ENCODE results near the gene MACROD1. TPM values are rescaled to one million over a fixed set of nuclear protein-coding genes. Genes with fewer than 3 reads are reported as not detected.
A peak's percentile ranks its signal among the peaks of the same experiment; 100 is the strongest.

Gene MACROD1
- total RNA-seq, 5 donors from 2014 or later (not counting 1 experiment from before 2014, with no cell fraction given) = 6.0 to 14.8 (median 10.4) TPM

DNA sequence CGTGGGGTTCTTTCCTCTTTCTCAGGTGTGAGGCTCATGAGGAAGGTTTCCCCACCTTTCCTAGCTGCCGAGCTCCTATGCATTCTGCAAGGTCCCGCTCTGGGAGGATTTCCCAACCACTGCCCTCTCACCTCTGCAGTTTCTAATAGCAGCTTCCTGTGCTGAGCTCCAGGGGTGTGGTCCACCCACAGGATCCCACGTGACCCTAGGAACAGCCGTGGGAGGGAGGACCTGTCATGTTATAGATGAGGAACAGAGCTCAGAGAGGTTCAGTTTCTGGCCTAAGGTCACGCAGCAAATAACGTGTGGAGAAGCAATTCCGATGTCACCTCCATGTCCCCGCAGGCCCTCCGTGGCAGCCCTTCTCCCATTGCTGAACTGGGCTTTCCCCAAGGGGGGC is 91.7 kb downstream of the MACROD1 start:
- H3K27ac Mint-ChIP-seq = no peak overlapping the region
- CTCF ChIA-PET = no interaction called here
- ATAC-seq (replicated peaks in 1 of 4) = no peak

GRCh38 chr11:64073542-64073941 is 92.4 kb downstream of the MACROD1 start:
- H3K9me3 ChIP-seq = no peaks in the 10 kb centered on the region
- no peak overlapping the region for H3K4me3 ChIP-seq (ENCODE audit: control insufficient read depth in 1 of 2, extremely low read depth in 1 of 2, low read length in 1 of 2)
- DNase-seq (no peak), ATAC-seq (replicated peaks in 1 of 4) (no peak)
- H3K4me3 Mint-ChIP-seq = no peak overlapping the region
- no peaks in the 10 kb centered on the region for H3K27me3 Mint-ChIP-seq
- H3K27ac Mint-ChIP-seq = no peak overlapping the region
- no peaks in the 10 kb centered on the region for H3K9me3 Mint-ChIP-seq
- ChIA-PET CTCF (no interaction called here), POLR2A (no interaction called here)
- H3K4me1 Mint-ChIP-seq = peaks cover 4 to 10% (median 7%) of the 10 kb centered on the region in 3 donors
- H3K36me3 ChIP-seq (ENCODE audit: control insufficient read depth in 2 of 2, extremely low read depth in 1 of 2, insufficient read depth in 1 of 2, low read length in 1 of 2) = no peaks in the 10 kb centered on the region
- H3K36me3 Mint-ChIP-seq = no peaks in the 10 kb centered on the region
- WGBS (ENCODE audit: insufficient coverage) = 82% methylated on average over 13 of the region's 13 CpGs
- H3K27me3 ChIP-seq (replicated peaks in 1 of 2; ENCODE audit: control insufficient read depth in 2 of 2, extremely low read depth in 1 of 2, insufficient read depth in 2 of 2, low read length in 1 of 2) = no peaks in the 10 kb centered on the region
- no peak overlapping the region for H3K27ac ChIP-seq (ENCODE audit: low read length)
- peaks cover 0 to 17% of the 10 kb centered on the region in 2 experiments for H3K4me1 ChIP-seq (ENCODE audit: control insufficient read depth in 1 of 2, extremely low read depth in 1 of 2, insufficient read depth in 2 of 2, low read length in 2 of 2)

More for the DNA sequence above, 91.7 kb downstream of the MACROD1 start:
- H3K36me3 Mint-ChIP-seq = no peaks in the 10 kb centered on the region
- H3K4me3 ChIP-seq (ENCODE audit: control insufficient read depth in 1 of 2, extremely low read depth in 1 of 2, low read length in 1 of 2) = no peak overlapping the region
- H3K9me3 ChIP-seq = no peaks in the 10 kb centered on the region
- POLR2A ChIA-PET = no interaction called here
- H3K27me3 Mint-ChIP-seq = no peaks in the 10 kb centered on the region
- WGBS (ENCODE audit: insufficient coverage) = 58% methylated on average over 7 of the region's 10 CpGs
- no peaks in the 10 kb centered on the region for H3K36me3 ChIP-seq (ENCODE audit: control insufficient read depth in 2 of 2, extremely low read depth in 1 of 2, insufficient read depth in 1 of 2, low read length in 1 of 2)
- no peak overlapping the region for H3K4me3 Mint-ChIP-seq
- DNase-seq = peak in 3 of 35 experiments; percentile 9 to 13 (median 10)
- H3K9me3 Mint-ChIP-seq = no peaks in the 10 kb centered on the region
- H3K27me3 ChIP-seq (replicated peaks in 1 of 2; ENCODE audit: control insufficient read depth in 2 of 2, extremely low read depth in 1 of 2, insufficient read depth in 2 of 2, low read length in 1 of 2) = no peaks in the 10 kb centered on the region
- H3K4me1 ChIP-seq (ENCODE audit: control insufficient read depth in 1 of 2, extremely low read depth in 1 of 2, insufficient read depth in 2 of 2, low read length in 2 of 2) = peaks cover 0 to 17% of the 10 kb centered on the region in 2 experiments
- H3K27ac ChIP-seq (ENCODE audit: low read length) = no peak overlapping the region
- peaks cover 4 to 10% (median 7%) of the 10 kb centered on the region in 3 donors for H3K4me1 Mint-ChIP-seq

GRCh38 chr11:64072871-64073270 is 93.0 kb downstream of the MACROD1 start:
- H3K4me1 Mint-ChIP-seq = peaks cover 4 to 10% (median 7%) of the 10 kb centered on the region in 3 donors
- DNase-seq = no peak
- H3K27ac Mint-ChIP-seq = no peak overlapping the region
- no peaks in the 10 kb centered on the region for H3K36me3 ChIP-seq (ENCODE audit: control insufficient read depth in 2 of 2, extremely low read depth in 1 of 2, insufficient read depth in 1 of 2, low read length in 1 of 2)
- H3K9me3 ChIP-seq = no peaks in the 10 kb centered on the region
- H3K27ac ChIP-seq (ENCODE audit: low read length) = no peak overlapping the region
- ChIA-PET POLR2A (no interaction called here), CTCF (no interaction called here)
- H3K4me3 Mint-ChIP-seq = no peak overlapping the region
- no peak for ATAC-seq (replicated peaks in 1 of 4)
- no peak overlapping the region for H3K4me3 ChIP-seq (ENCODE audit: control insufficient read depth in 1 of 2, extremely low read depth in 1 of 2, low read length in 1 of 2)
- 81% methylated on average over 9 of the region's 9 CpGs for WGBS (ENCODE audit: insufficient coverage)
- H3K27me3 ChIP-seq (replicated peaks in 1 of 2; ENCODE audit: control insufficient read depth in 2 of 2, extremely low read depth in 1 of 2, insufficient read depth in 2 of 2, low read length in 1 of 2) = no peaks in the 10 kb centered on the region
- H3K36me3 Mint-ChIP-seq = no peaks in the 10 kb centered on the region
- no peaks in the 10 kb centered on the region for H3K27me3 Mint-ChIP-seq
- H3K9me3 Mint-ChIP-seq = no peaks in the 10 kb centered on the region
- peaks cover 0 to 17% of the 10 kb centered on the region in 2 experiments for H3K4me1 ChIP-seq (ENCODE audit: control insufficient read depth in 1 of 2, extremely low read depth in 1 of 2, insufficient read depth in 2 of 2, low read length in 2 of 2)

- H3K4me1 ChIP-seq (ENCODE audit: control insufficient read depth in 1 of 2, extremely low read depth in 1 of 2, insufficient read depth in 2 of 2, low read length in 2 of 2) = peaks cover 0 to 19% of the 10 kb centered on the region in 2 experiments
- Mint-ChIP-seq H3K27me3 (no peaks in the 10 kb centered on the region), H3K4me1 (peaks cover 4 to 10% (median 7%) of the 10 kb centered on the region in 3 donors), H3K4me3 (no peak overlapping the region), H3K9me3 (no peaks in the 10 kb centered on the region), H3K27ac (no peak overlapping the region), H3K36me3 (no peaks in the 10 kb centered on the region)
- H3K27me3 ChIP-seq (replicated peaks in 1 of 2; ENCODE audit: control insufficient read depth in 2 of 2, extremely low read depth in 1 of 2, insufficient read depth in 2 of 2, low read length in 1 of 2) = no peaks in the 10 kb centered on the region
- H3K4me3 ChIP-seq (ENCODE audit: control insufficient read depth in 1 of 2, extremely low read depth in 1 of 2, low read length in 1 of 2) = no peak overlapping the region
- ChIA-PET CTCF (no interaction called here), POLR2A (no interaction called here)
- 90% methylated on average over 7 of the region's 8 CpGs for WGBS (ENCODE audit: insufficient coverage)
- ATAC-seq (replicated peaks in 1 of 4) = no peak
- no peak overlapping the region for H3K27ac ChIP-seq (ENCODE audit: low read length)
- DNase-seq = no peak
- H3K9me3 ChIP-seq = no peaks in the 10 kb centered on the region
- no peaks in the 10 kb centered on the region for H3K36me3 ChIP-seq (ENCODE audit: control insufficient read depth in 2 of 2, extremely low read depth in 1 of 2, insufficient read depth in 1 of 2, low read length in 1 of 2)
Observed at GRCh38 chr11:64072403-64072802, 93.5 kb downstream of the MACROD1 start.

- Histone ChIP-seq H3K27ac (ENCODE audit: low read length) (no peak overlapping the region), H3K27me3 (replicated peaks in 1 of 2; ENCODE audit: control insufficient read depth in 2 of 2, extremely low read depth in 1 of 2, insufficient read depth in 2 of 2, low read length in 1 of 2) (peaks cover 0 to 4% of the 10 kb centered on the region in 2 experiments), H3K9me3 (no peaks in the 10 kb centered on the region), H3K4me1 (ENCODE audit: control insufficient read depth in 1 of 2, extremely low read depth in 1 of 2, insufficient read depth in 2 of 2, low read length in 2 of 2) (peaks cover 0 to 24% of the 10 kb centered on the region in 2 experiments), H3K36me3 (ENCODE audit: control insufficient read depth in 2 of 2, extremely low read depth in 1 of 2, insufficient read depth in 1 of 2, low read length in 1 of 2) (no peaks in the 10 kb centered on the region), H3K4me3 (ENCODE audit: control insufficient read depth in 1 of 2, extremely low read depth in 1 of 2, low read length in 1 of 2) (no peak overlapping the region)
- H3K9me3 Mint-ChIP-seq = no peaks in the 10 kb centered on the region
- H3K4me1 Mint-ChIP-seq = peaks cover 4 to 10% (median 7%) of the 10 kb centered on the region in 3 donors
- no peak for ATAC-seq (replicated peaks in 1 of 4)
- 91% methylated on average over 19 of the region's 20 CpGs for WGBS (ENCODE audit: insufficient coverage)
- no peaks in the 10 kb centered on the region for H3K36me3 Mint-ChIP-seq
- no peak overlapping the region for H3K4me3 Mint-ChIP-seq
- H3K27me3 Mint-ChIP-seq = no peaks in the 10 kb centered on the region
- POLR2A ChIA-PET = no interaction called here
- no peak for DNase-seq
- CTCF ChIA-PET = no interaction called here
- H3K27ac Mint-ChIP-seq = no peak overlapping the region
Observed at GRCh38 chr11:64071849-64072248, 94.1 kb downstream of the MACROD1 start.

DNA sequence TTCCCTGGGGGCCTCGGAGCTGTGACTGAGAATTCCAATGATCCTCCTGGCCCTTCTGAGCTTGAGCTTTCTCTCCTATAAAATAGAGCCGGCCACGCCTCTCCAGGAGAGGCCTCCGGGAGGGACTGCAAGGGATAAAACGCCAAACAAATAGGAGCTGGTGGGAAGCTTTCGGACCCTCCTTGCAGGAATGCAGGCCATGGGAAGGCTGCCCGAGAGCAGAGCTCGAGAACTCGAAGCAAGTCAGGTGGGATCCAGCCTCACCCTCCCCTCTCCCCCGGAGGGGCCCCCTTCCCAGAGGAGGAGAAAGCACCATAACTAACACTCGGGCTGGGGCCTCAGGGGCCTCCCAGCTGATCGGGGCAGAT is 95.6 kb downstream of the MACROD1 start:
- peaks cover 4 to 10% (median 7%) of the 10 kb centered on the region in 3 donors for H3K4me1 Mint-ChIP-seq
- no peak overlapping the region for H3K27ac ChIP-seq (ENCODE audit: low read length)
- ChIA-PET CTCF (no interaction called here), POLR2A (no interaction called here)
- H3K4me3 Mint-ChIP-seq = no peak overlapping the region
- peaks cover 0 to 1% of the 10 kb centered on the region in 2 donors for H3K27me3 Mint-ChIP-seq
- H3K27ac Mint-ChIP-seq = no peak overlapping the region
- peaks cover 0 to 9% of the 10 kb centered on the region in 2 experiments for H3K27me3 ChIP-seq (replicated peaks in 1 of 2; ENCODE audit: control insufficient read depth in 2 of 2, extremely low read depth in 1 of 2, insufficient read depth in 2 of 2, low read length in 1 of 2)
- no peaks in the 10 kb centered on the region for H3K9me3 Mint-ChIP-seq
- H3K36me3 Mint-ChIP-seq = no peaks in the 10 kb centered on the region
- H3K4me1 ChIP-seq (ENCODE audit: control insufficient read depth in 1 of 2, extremely low read depth in 1 of 2, insufficient read depth in 2 of 2, low read length in 2 of 2) = peaks cover 0 to 27% of the 10 kb centered on the region in 2 experiments
- ATAC-seq (replicated peaks in 1 of 4) = no peak
- no peaks in the 10 kb centered on the region for H3K36me3 ChIP-seq (ENCODE audit: control insufficient read depth in 2 of 2, extremely low read depth in 1 of 2, insufficient read depth in 1 of 2, low read length in 1 of 2)
- 96% methylated on average over 7 of the region's 12 CpGs for WGBS (ENCODE audit: insufficient coverage)
- no peak overlapping the region for H3K4me3 ChIP-seq (ENCODE audit: control insufficient read depth in 1 of 2, extremely low read depth in 1 of 2, low read length in 1 of 2)
- H3K9me3 ChIP-seq = no peaks in the 10 kb centered on the region
- DNase-seq = no peak
